ENCODE data around the gene IL22RA2. TPM values are rescaled to one million over a fixed set of nuclear protein-coding genes. Genes with fewer than 3 reads are reported as not detected.

The IL22RA2 gene
- total and polyA plus RNA-seq, 9 of the 15 experiments (the other 6 are each of a cell fraction or from before 2014, with no cell fraction given) = 0.03 TPM; not detected in 8

GRCh38 chr6:137171053-137171374 lies 2.4 kb downstream of the IL22RA2 start (continued):
- peak; percentile 45; the same call in 1 of the 2 replicates for TF ChIP-seq ZNF316 (IDR thresholded peaks at IDR 0.05)
- no peak for TF ChIP-seq FOXO4 (CRISPR knock-in tag; IDR thresholded peaks at IDR 0.05)
- TF ChIP-seq CREB3 (tag; conservative IDR thresholded peaks at IDR 0.05; ENCODE audit: low read depth) = peak; percentile 52; the same call in 1 of the 2 replicates
- no peak for TF ChIP-seq IRF1 (CRISPR knock-in tag; IDR thresholded peaks at IDR 0.05; ENCODE audit: borderline replicate concordance)
- TF ChIP-seq ZNF639 (CRISPR knock-in tag; conservative IDR thresholded peaks at IDR 0.05 in 1 of 2, IDR thresholded peaks at IDR 0.05 in 1 of 2) = no peak
- 0 out of 4 replicates have a peak, but pooled peaks of 1 of the 2 experiments have one; percentile 34 for TF ChIP-seq TRIM24 (IDR thresholded peaks at IDR 0.05)
- TF ChIP-seq FOXA3 (CRISPR knock-in tag; conservative IDR thresholded peaks at IDR 0.05 in 1 of 2, IDR thresholded peaks at IDR 0.05 in 1 of 2) = peak in 1 of 2 experiments; percentile 32; a peak in 1 of 4 replicates
- no peak for TF ChIP-seq TRIM25 (IDR thresholded peaks at IDR 0.05; ENCODE audit: borderline replicate concordance)
- no peak for TF ChIP-seq TOE1 (IDR thresholded peaks at IDR 0.05; ENCODE audit: borderline replicate concordance)
- no peak for TF ChIP-seq TOE1 (CRISPR knock-in tag; IDR thresholded peaks at IDR 0.05; ENCODE audit: borderline replicate concordance, low read depth)
- no peak for TF ChIP-seq IRF9 (tag; IDR thresholded peaks at IDR 0.05)
- TF ChIP-seq BRD4 (IDR thresholded peaks at IDR 0.05) = no peak
- 0 out of 2 replicates have a peak, but pooled peaks have one; percentile 11 for TF ChIP-seq ZNF589 (CRISPR knock-in tag; IDR thresholded peaks at IDR 0.05; ENCODE audit: low read depth)
- TF ChIP-seq JUN (IDR thresholded peaks at IDR 0.05; ENCODE audit: borderline replicate concordance, low read depth, low read length) = no peak
- no peak for TF ChIP-seq JUN (CRISPR knock-in tag; IDR thresholded peaks at IDR 0.05; ENCODE audit: borderline replicate concordance)
- TF ChIP-seq JUNB (CRISPR knock-in tag; conservative IDR thresholded peaks at IDR 0.05) = no peak
- TF ChIP-seq ZBTB9 (CRISPR knock-in tag; IDR thresholded peaks at IDR 0.05) = 0 out of 2 replicates have a peak, but pooled peaks have one; percentile 9
- no peak for TF ChIP-seq SOX6 (IDR thresholded peaks at IDR 0.05)
- no peak for TF ChIP-seq MAFG (tag; conservative IDR thresholded peaks at IDR 0.05)

Measured in K562 (cell line).